ENCODE measurements around the gene SEC14L1.
A peak's percentile ranks its signal among the peaks of the same experiment; 100 is the strongest.

The SEC14L1 gene

DNA sequence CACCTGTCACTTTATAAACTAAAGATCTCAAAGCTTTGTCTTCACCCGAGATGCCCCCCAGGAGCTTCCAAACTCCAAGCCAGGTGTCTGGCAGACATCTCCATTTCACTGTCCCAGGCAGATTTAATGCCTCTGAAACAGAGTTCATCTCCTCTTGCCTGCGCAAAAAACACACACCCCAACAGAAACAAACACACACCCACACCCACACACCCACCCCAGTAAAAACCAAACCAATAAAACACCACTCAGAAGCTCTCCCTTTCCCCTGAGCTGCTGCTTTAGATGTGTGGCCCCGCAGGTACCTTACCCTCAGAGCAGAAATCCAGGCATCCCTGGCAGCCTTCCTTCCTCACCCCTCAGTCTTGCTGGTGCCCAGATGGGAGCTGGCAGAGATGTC is 14.4 kb downstream of the SEC14L1 start:
- Histone ChIP-seq H3K4me3 (ENCODE audit: low read depth, low read length) (no peak overlapping the region), H3K36me3 (ENCODE audit: control insufficient read depth in 2 of 2, insufficient read depth in 1 of 2, low read length in 2 of 2) (peaks cover 0 to 6% of the 10 kb centered on the region in 2 experiments; a peak in 1 of 3 replicates), H3K4me1 (ENCODE audit: control insufficient read depth, insufficient read depth, low read length) (peaks cover 6% of the 10 kb centered on the region; the same call in 1 of the 2 replicates), H3K9me3 (ENCODE audit: control insufficient read depth, insufficient read depth, low read depth, low read length) (no peaks in the 10 kb centered on the region), H3K27ac (ENCODE audit: extremely low read depth, low read depth, low read length) (no peak overlapping the region)
- ChIA-PET POLR2A (interaction anchor here (1.5 kb wide), 1 partner anchor 12 kb away, joined by 4 read pairs; no protein-coding TSS in a partner anchor), CTCF (no interaction called here)
- TF ChIP-seq ZNF701 (tag by site-specific recombination; IDR thresholded peaks at IDR 0.05), result no peak
- no peak for TF ChIP-seq ZNF624 (tag by site-specific recombination; IDR thresholded peaks at IDR 0.05)
- no peak for TF ChIP-seq ZNF274 (IDR thresholded peaks at IDR 0.05; ENCODE audit: low read length)
- no peak for TF ChIP-seq ZNF274 (tag by site-specific recombination; IDR thresholded peaks at IDR 0.05; ENCODE audit: borderline replicate concordance)
- no peak for TF ChIP-seq ZNF670 (tag by site-specific recombination; IDR thresholded peaks at IDR 0.05; ENCODE audit: low read depth)
- no peak for TF ChIP-seq ZNF24 (tag by site-specific recombination; IDR thresholded peaks at IDR 0.05)
- TF ChIP-seq ZNF658 (tag by site-specific recombination; IDR thresholded peaks at IDR 0.05), result no peak
- TF ChIP-seq KLF16 (tag by site-specific recombination; IDR thresholded peaks at IDR 0.05), result no peak
- 0 out of 2 replicates have a peak, but pooled peaks have one; percentile 18 for TF ChIP-seq KLF9 (tag by site-specific recombination; IDR thresholded peaks at IDR 0.05; ENCODE audit: low read depth)
- TF ChIP-seq SETDB1 (IDR thresholded peaks at IDR 0.05; ENCODE audit: insufficient read length, low read length), result no peak
- TF ChIP-seq ZNF626 (tag by site-specific recombination; IDR thresholded peaks at IDR 0.05), result no peak
- TF ChIP-seq KLF1 (tag by site-specific recombination; IDR thresholded peaks at IDR 0.05), result peak; percentile 86
- TF ChIP-seq EGR2 (tag by site-specific recombination; IDR thresholded peaks at IDR 0.05; ENCODE audit: low read depth), result peak; percentile 99
- TF ChIP-seq, protein P1, sequence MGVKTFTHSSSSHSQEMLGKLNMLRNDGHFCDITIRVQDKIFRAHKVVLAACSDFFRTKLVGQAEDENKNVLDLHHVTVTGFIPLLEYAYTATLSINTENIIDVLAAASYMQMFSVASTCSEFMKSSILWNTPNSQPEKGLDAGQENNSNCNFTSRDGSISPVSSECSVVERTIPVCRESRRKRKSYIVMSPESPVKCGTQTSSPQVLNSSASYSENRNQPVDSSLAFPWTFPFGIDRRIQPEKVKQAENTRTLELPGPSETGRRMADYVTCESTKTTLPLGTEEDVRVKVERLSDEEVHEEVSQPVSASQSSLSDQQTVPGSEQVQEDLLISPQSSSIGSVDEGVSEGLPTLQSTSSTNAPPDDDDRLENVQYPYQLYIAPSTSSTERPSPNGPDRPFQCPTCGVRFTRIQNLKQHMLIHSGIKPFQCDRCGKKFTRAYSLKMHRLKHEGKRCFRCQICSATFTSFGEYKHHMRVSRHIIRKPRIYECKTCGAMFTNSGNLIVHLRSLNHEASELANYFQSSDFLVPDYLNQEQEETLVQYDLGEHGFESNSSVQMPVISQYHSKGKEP (tag by site-specific recombination; IDR thresholded peaks at IDR 0.05), result no peak
- TF ChIP-seq, protein P2, sequence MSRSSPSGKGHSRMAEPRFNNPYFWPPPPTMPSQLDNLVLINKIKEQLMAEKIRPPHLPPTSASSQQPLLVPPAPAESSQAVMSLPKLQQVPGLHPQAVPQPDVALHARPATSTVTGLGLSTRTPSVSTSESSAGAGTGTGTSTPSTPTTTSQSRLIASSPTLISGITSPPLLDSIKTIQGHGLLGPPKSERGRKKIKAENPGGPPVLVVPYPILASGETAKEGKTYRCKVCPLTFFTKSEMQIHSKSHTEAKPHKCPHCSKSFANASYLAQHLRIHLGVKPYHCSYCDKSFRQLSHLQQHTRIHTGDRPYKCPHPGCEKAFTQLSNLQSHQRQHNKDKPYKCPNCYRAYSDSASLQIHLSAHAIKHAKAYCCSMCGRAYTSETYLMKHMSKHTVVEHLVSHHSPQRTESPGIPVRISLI (tag by site-specific recombination; IDR thresholded peaks at IDR 0.05), result no peak
- peak; percentile 99 for TF ChIP-seq ZFHX2 (tag by site-specific recombination; conservative IDR thresholded peaks at IDR 0.05)
- TF ChIP-seq ZNF837 (tag by site-specific recombination; IDR thresholded peaks at IDR 0.05), result no peak
- no peak for TF ChIP-seq ZNF548 (tag by site-specific recombination; IDR thresholded peaks at IDR 0.05)
- no peak for TF ChIP-seq ZNF292 (tag by site-specific recombination; IDR thresholded peaks at IDR 0.05; ENCODE audit: borderline replicate concordance, low read depth)
- no peak for TF ChIP-seq ZNF76 (tag by site-specific recombination; IDR thresholded peaks at IDR 0.05; ENCODE audit: borderline replicate concordance, low read depth)
- no peak for TF ChIP-seq ZBTB17 (tag by site-specific recombination; IDR thresholded peaks at IDR 0.05)
- no peak for TF ChIP-seq ZNF549 (tag by site-specific recombination; IDR thresholded peaks at IDR 0.05)
- no peak for TF ChIP-seq ZNF48 (tag by site-specific recombination; IDR thresholded peaks at IDR 0.05)
- no peak for TF ChIP-seq ZNF10 (tag by site-specific recombination; IDR thresholded peaks at IDR 0.05)
- TF ChIP-seq ZXDB (tag by site-specific recombination; IDR thresholded peaks at IDR 0.05), result no peak
- TF ChIP-seq ZNF768 (tag by site-specific recombination; IDR thresholded peaks at IDR 0.05), result no peak
- TF ChIP-seq OVOL3 (tag by site-specific recombination; IDR thresholded peaks at IDR 0.05), result no peak
- TF ChIP-seq, protein P3, sequence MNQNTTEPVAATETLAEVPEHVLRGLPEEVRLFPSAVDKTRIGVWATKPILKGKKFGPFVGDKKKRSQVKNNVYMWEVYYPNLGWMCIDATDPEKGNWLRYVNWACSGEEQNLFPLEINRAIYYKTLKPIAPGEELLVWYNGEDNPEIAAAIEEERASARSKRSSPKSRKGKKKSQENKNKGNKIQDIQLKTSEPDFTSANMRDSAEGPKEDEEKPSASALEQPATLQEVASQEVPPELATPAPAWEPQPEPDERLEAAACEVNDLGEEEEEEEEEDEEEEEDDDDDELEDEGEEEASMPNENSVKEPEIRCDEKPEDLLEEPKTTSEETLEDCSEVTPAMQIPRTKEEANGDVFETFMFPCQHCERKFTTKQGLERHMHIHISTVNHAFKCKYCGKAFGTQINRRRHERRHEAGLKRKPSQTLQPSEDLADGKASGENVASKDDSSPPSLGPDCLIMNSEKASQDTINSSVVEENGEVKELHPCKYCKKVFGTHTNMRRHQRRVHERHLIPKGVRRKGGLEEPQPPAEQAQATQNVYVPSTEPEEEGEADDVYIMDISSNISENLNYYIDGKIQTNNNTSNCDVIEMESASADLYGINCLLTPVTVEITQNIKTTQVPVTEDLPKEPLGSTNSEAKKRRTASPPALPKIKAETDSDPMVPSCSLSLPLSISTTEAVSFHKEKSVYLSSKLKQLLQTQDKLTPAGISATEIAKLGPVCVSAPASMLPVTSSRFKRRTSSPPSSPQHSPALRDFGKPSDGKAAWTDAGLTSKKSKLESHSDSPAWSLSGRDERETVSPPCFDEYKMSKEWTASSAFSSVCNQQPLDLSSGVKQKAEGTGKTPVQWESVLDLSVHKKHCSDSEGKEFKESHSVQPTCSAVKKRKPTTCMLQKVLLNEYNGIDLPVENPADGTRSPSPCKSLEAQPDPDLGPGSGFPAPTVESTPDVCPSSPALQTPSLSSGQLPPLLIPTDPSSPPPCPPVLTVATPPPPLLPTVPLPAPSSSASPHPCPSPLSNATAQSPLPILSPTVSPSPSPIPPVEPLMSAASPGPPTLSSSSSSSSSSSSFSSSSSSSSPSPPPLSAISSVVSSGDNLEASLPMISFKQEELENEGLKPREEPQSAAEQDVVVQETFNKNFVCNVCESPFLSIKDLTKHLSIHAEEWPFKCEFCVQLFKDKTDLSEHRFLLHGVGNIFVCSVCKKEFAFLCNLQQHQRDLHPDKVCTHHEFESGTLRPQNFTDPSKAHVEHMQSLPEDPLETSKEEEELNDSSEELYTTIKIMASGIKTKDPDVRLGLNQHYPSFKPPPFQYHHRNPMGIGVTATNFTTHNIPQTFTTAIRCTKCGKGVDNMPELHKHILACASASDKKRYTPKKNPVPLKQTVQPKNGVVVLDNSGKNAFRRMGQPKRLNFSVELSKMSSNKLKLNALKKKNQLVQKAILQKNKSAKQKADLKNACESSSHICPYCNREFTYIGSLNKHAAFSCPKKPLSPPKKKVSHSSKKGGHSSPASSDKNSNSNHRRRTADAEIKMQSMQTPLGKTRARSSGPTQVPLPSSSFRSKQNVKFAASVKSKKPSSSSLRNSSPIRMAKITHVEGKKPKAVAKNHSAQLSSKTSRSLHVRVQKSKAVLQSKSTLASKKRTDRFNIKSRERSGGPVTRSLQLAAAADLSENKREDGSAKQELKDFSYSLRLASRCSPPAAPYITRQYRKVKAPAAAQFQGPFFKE (tag by site-specific recombination; IDR thresholded peaks at IDR 0.05; ENCODE audit: borderline replicate concordance), result no peak
